Mesenchymal stem cell (in vitro differentiated cells and primary cell): ENCODE results near the gene TP73.
A peak's percentile ranks its signal among the peaks of the same experiment; 100 is the strongest.

Experiments used
- DNase-seq: peaks from one replicate; pipeline ENCODE4 v3.0.0-alpha.2; 2013
- H2AFZ ChIP-seq: one replicate; pipeline ENCODE4 v1.6.1; 2013; ENCODE audit warnings: low read depth, mild to moderate bottlenecking, control low read depth, inconsistent platforms, low read length, moderate library complexity
- H2AK5ac ChIP-seq: 2 replicates; pipeline ENCODE4 v1.6.1; 2013; ENCODE audit warnings: low read length, moderate library complexity, mild to moderate bottlenecking, inconsistent platforms; ENCODE audit not compliant: severe bottlenecking
- H2BK120ac ChIP-seq: one replicate; pipeline ENCODE4 v1.6.1; 2013; ENCODE audit warnings: low read depth, mild to moderate bottlenecking, inconsistent platforms, low read length, moderate library complexity
- H2BK12ac ChIP-seq, 2 experiments: one replicate each; pipeline ENCODE4 v1.6.1; 2013; ENCODE audit warnings: inconsistent platforms in 2 of 2, low read length in 2 of 2, mild to moderate bottlenecking in 2 of 2, moderate library complexity in 2 of 2, control low read depth in 1 of 2
- H2BK15ac ChIP-seq: one replicate; pipeline ENCODE4 v1.6.1; 2013; ENCODE audit warnings: mild to moderate bottlenecking, low read depth, inconsistent platforms; ENCODE audit not compliant: poor library complexity, severe bottlenecking
- H2BK5ac ChIP-seq: 2 replicates; pipeline ENCODE4 v1.6.1; 2013; ENCODE audit warnings: low read depth, mild to moderate bottlenecking, low read length, control low read depth, inconsistent platforms; ENCODE audit not compliant: poor library complexity, severe bottlenecking
- H3K14ac ChIP-seq, 2 experiments: one replicate each; pipeline ENCODE4 v1.6.1; 2013; ENCODE audit warnings: inconsistent platforms in 2 of 2, low read length in 2 of 2, control low read depth in 1 of 2, mild to moderate bottlenecking in 1 of 2, moderate library complexity in 1 of 2
- H3K18ac ChIP-seq, 2 experiments: one replicate each; pipeline ENCODE4 v1.6.1; 2013; ENCODE audit warnings: inconsistent platforms in 2 of 2, low read length in 2 of 2, control low read depth in 1 of 2, low read depth in 1 of 2, mild to moderate bottlenecking in 1 of 2
- H3K23ac ChIP-seq, 2 experiments: one replicate each; pipeline ENCODE4 v1.6.1; 2013; ENCODE audit warnings: inconsistent platforms in 2 of 2, low read length in 2 of 2, mild to moderate bottlenecking in 2 of 2, moderate library complexity in 2 of 2, control low read depth in 1 of 2
- H3K27ac ChIP-seq: 2 replicates; pipeline ENCODE4 v1.5.1; 2013; ENCODE audit warnings: mild to moderate bottlenecking, moderate library complexity, low read length, control low read depth, inconsistent platforms; ENCODE audit not compliant: poor library complexity, severe bottlenecking
- H3K27me3 ChIP-seq, 2 experiments: 2 replicates each; pipeline versions ENCODE4 v1.6.1 to v1.7.0; 2013; ENCODE audit warnings: low read length in 2 of 2, mild to moderate bottlenecking in 2 of 2, moderate library complexity in 2 of 2, control low read depth in 1 of 2, inconsistent platforms in 1 of 2; ENCODE audit not compliant: control insufficient read depth in 1 of 2, insufficient read depth in 1 of 2
- H3K36me3 ChIP-seq, 2 experiments: 2 replicates each; pipeline versions ENCODE4 v1.6.1 to v1.7.0; 2013; ENCODE audit warnings: low read length in 2 of 2, control low read depth in 1 of 2, inconsistent platforms in 1 of 2, low read depth in 1 of 2, mild to moderate bottlenecking in 1 of 2; ENCODE audit not compliant: insufficient read depth in 2 of 2, control insufficient read depth in 1 of 2
- H3K4ac ChIP-seq, 2 experiments: one replicate each; pipeline ENCODE4 v1.6.1; 2013; ENCODE audit warnings: inconsistent platforms in 2 of 2, low read length in 2 of 2, mild to moderate bottlenecking in 2 of 2, moderate library complexity in 2 of 2, control low read depth in 1 of 2, low read depth in 1 of 2
- H3K4me1 ChIP-seq: 2 replicates; pipeline ENCODE4 v1.6.1; 2013; ENCODE audit warnings: low read depth, low read length, control low read depth; ENCODE audit not compliant: control insufficient read depth, insufficient read depth
- H3K4me2 ChIP-seq: 2 replicates; pipeline ENCODE4 v1.6.1; 2013; ENCODE audit warnings: low read length, mild to moderate bottlenecking, inconsistent platforms; ENCODE audit not compliant: poor library complexity, severe bottlenecking
- H3K4me3 ChIP-seq, 2 experiments: 2 replicates each; pipeline versions ENCODE4 v1.5.1 to v1.7.0; 2013; ENCODE audit warnings: low read length in 2 of 2, mild to moderate bottlenecking in 2 of 2, control low read depth in 1 of 2, low read depth in 1 of 2; ENCODE audit not compliant: insufficient read depth in 1 of 2
- H3K79me1 ChIP-seq: replicated peaks from 2 replicates; pipeline ENCODE4 v1.6.1; 2013; ENCODE audit warnings: mild to moderate bottlenecking, control low read depth, low read length, inconsistent platforms; ENCODE audit not compliant: poor library complexity, severe bottlenecking
- H3K9ac ChIP-seq: 2 replicates; pipeline ENCODE4 v1.7.0; 2013; ENCODE audit warnings: mild to moderate bottlenecking, low read length, moderate library complexity
- H3K9me3 ChIP-seq: 2 replicates; pipeline ENCODE4 v1.7.0; 2013; ENCODE audit warnings: mild to moderate bottlenecking, low read length; ENCODE audit not compliant: control insufficient read depth
- H4K8ac ChIP-seq: one replicate; pipeline ENCODE4 v1.6.1; 2013; ENCODE audit warnings: inconsistent platforms, mild to moderate bottlenecking, low read length, moderate library complexity
- H4K91ac ChIP-seq: one replicate; pipeline ENCODE4 v1.6.1; 2013; ENCODE audit warnings: mild to moderate bottlenecking, low read length, inconsistent platforms
- WGBS: methylation state at CpG from one replicate; pipeline ENCODE4 v1.1.7; 2013; ENCODE audit warnings: mixed read lengths; 5-methylcytosine and 5-hydroxymethylcytosine counted together

TP73 gene

DNA sequence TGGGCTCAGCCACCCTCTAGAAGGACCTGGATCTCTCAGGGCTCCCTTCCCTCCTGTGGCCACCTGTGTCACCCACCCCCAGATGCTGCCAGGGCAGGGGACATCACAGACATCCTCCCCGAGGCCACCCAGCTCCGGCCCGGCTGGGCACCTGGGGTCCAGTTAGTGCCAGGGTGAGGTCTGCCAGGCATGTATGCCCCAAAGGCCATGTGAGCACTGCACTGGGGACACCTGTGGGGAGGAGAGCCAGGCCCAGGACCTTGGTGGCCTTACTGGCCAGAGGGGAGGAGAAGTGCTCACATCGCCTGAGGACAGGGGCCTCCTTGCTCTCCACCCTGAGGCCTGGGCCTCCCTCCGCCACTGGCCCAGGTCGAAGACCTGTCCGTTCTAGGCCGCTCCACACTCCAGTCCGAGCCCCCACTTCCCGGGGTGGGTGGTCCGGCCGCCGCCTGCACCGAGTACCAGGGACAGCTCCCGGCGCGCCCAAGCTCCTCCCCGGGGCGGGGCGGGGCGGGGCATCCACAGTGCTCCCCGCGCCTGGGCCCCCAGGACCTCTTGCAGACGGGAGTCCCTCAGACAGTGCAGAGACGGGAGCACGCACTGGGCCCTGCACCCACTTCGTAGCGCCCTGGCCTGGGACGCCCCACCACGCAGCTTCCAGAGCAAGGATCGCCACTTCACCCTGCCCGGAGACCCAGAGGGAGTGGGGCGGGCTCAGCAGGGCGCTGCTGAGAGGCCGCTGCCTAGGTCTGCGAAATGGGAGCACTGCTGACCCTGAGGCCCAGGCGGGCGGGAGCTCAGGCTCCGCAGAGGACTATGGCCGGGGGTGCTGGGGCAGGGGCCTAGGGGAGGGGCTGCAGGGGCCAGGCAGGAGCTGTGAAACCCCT, 65.6 kb downstream of the TP73 start:
- peak; percentile 19 for DNase-seq
- no peak overlapping the region for H2AK5ac ChIP-seq
- H3K4ac ChIP-seq = no peak overlapping the region
- H3K14ac ChIP-seq = no peak overlapping the region
- no peaks in the 10 kb centered on the region for H3K36me3 ChIP-seq
- no peak overlapping the region for H4K8ac ChIP-seq
- no peak overlapping the region for H3K18ac ChIP-seq
- no peak overlapping the region for H2BK12ac ChIP-seq
- H2BK15ac ChIP-seq = no peak overlapping the region
- peaks cover 2% of the 10 kb centered on the region for H3K4me1 ChIP-seq
- no peak overlapping the region for H3K23ac ChIP-seq
- no peak overlapping the region for H3K27ac ChIP-seq
- H2AFZ ChIP-seq = no peak overlapping the region
- H3K9me3 ChIP-seq = no peaks in the 10 kb centered on the region
- peaks cover 37 to 67% of the 10 kb centered on the region in 2 experiments for H3K27me3 ChIP-seq
- no peak overlapping the region for H2BK120ac ChIP-seq
- no peak overlapping the region for H2BK5ac ChIP-seq
- no peak overlapping the region for H4K91ac ChIP-seq
- no peak overlapping the region for H3K4me3 ChIP-seq
- H3K9ac ChIP-seq = no peak overlapping the region
- no peak overlapping the region for H3K4me2 ChIP-seq
- 14% methylated on average over 39 of the region's 40 CpGs for WGBS
- H3K79me1 ChIP-seq = no peaks in the 10 kb centered on the region

- Histone ChIP-seq H2BK5ac (no peak overlapping the region), H3K27me3 (peaks cover 29 to 59% of the 10 kb centered on the region in 2 experiments), H2BK12ac (no peak overlapping the region), H3K4me3 (no peak overlapping the region), H3K4ac (no peak overlapping the region), H2BK120ac (no peak overlapping the region), H3K18ac (no peak overlapping the region), H4K91ac (no peak overlapping the region), H2BK15ac (no peak overlapping the region), H3K36me3 (no peaks in the 10 kb centered on the region), H3K14ac (no peak overlapping the region), H4K8ac (no peak overlapping the region), H2AK5ac (no peak overlapping the region), H3K4me2 (no peak overlapping the region), H2AFZ (no peak overlapping the region), H3K79me1 (no peaks in the 10 kb centered on the region), H3K9ac (no peak overlapping the region), H3K4me1 (peaks cover 2% of the 10 kb centered on the region), H3K9me3 (no peaks in the 10 kb centered on the region), H3K23ac (no peak overlapping the region), H3K27ac (no peak overlapping the region)
- DNase-seq = no peak
- WGBS = 77% methylated on average over 12 of the region's 14 CpGs
Observed at GRCh38 chr1:3718764-3719163, 66.4 kb downstream of the TP73 start.

GRCh38 chr1:3721955-3722465, 69.7 kb downstream of the TP73 start:
- Histone ChIP-seq H3K4ac (no peak overlapping the region), H2BK5ac (no peak overlapping the region), H3K9ac (no peak overlapping the region), H3K23ac (no peak overlapping the region), H3K9me3 (no peaks in the 10 kb centered on the region), H3K4me3 (no peak overlapping the region), H3K27me3 (peaks cover 18 to 34% of the 10 kb centered on the region in 2 experiments), H4K8ac (no peak overlapping the region), H3K14ac (no peak overlapping the region), H3K36me3 (no peaks in the 10 kb centered on the region), H3K18ac (no peak overlapping the region), H2BK15ac (no peak overlapping the region), H2BK120ac (no peak overlapping the region), H3K4me1 (peaks cover 2% of the 10 kb centered on the region), H3K4me2 (no peak overlapping the region), H2BK12ac (no peak overlapping the region), H2AK5ac (no peak overlapping the region), H4K91ac (no peak overlapping the region), H3K79me1 (no peaks in the 10 kb centered on the region), H3K27ac (no peak overlapping the region), H2AFZ (no peak overlapping the region)
- 82% methylated on average over 20 of the region's 20 CpGs for WGBS
- no peak for DNase-seq

- H4K8ac ChIP-seq = no peak overlapping the region
- 82% methylated on average over 3 of the region's 3 CpGs for WGBS
- no peaks in the 10 kb centered on the region for H3K79me1 ChIP-seq
- H3K14ac ChIP-seq = no peak overlapping the region
- H3K4me3 ChIP-seq = no peak overlapping the region
- H3K27me3 ChIP-seq = peaks cover 11 to 35% of the 10 kb centered on the region in 2 experiments
- no peak overlapping the region for H2BK120ac ChIP-seq
- no peak overlapping the region for H3K4ac ChIP-seq
- DNase-seq = no peak
- H3K9me3 ChIP-seq = no peaks in the 10 kb centered on the region
- H3K23ac ChIP-seq = no peak overlapping the region
- H2BK12ac ChIP-seq = no peak overlapping the region
- no peak overlapping the region for H2AK5ac ChIP-seq
- H3K4me1 ChIP-seq = peaks cover 4% of the 10 kb centered on the region
- no peak overlapping the region for H3K4me2 ChIP-seq
- H3K27ac ChIP-seq = no peak overlapping the region
- H2AFZ ChIP-seq = no peak overlapping the region
- no peak overlapping the region for H3K18ac ChIP-seq
- H2BK15ac ChIP-seq = no peak overlapping the region
- H2BK5ac ChIP-seq = no peak overlapping the region
- H3K9ac ChIP-seq = no peak overlapping the region
- H4K91ac ChIP-seq = no peak overlapping the region
- no peaks in the 10 kb centered on the region for H3K36me3 ChIP-seq
Observed at GRCh38 chr1:3722846-3723245, 70.5 kb downstream of the TP73 start.
